Skin epidermis (tissue), 12 donors: ENCODE data around the gene TP73.

Experiments
- H3K27ac ChIP-seq, 21 experiments: fragments of 200-600 bp; sonication (generic) in 11 of 21; one replicate each; pipeline ENCODE4 v1.5.0; 2020; ENCODE audit warnings: mild to moderate bottlenecking in 3 of 21, inconsistent platforms in 2 of 21, moderate library complexity in 2 of 21
- H3K4me3 ChIP-seq, 7 experiments: fragments of 200-600 bp; sonication (generic) in 2 of 7; one replicate each; pipeline ENCODE4 v1.5.0; 2020; ENCODE audit warnings: inconsistent platforms in 2 of 7, mild to moderate bottlenecking in 2 of 7, moderate library complexity in 1 of 7

Gene TP73

GRCh38 chr1:3780901-3781300 is 128.6 kb downstream of the TP73 start:
- Histone ChIP-seq H3K27ac (no peak overlapping the region), H3K4me3 (no peak overlapping the region)

- H3K4me3 ChIP-seq, result no peak overlapping the region
- no peak overlapping the region for H3K27ac ChIP-seq
Observed at GRCh38 chr1:3783651-3784474, 131.5 kb downstream of the TP73 start.

GRCh38 chr1:3785045-3785444 is 132.7 kb downstream of the TP73 start:
- Histone ChIP-seq H3K4me3 (no peak overlapping the region), H3K27ac (no peak overlapping the region)

- Histone ChIP-seq H3K4me3 (no peak overlapping the region), H3K27ac (no peak overlapping the region)
Observed at GRCh38 chr1:3785456-3786157, 133.3 kb downstream of the TP73 start.
